Suprapubic skin (tissue), 4 donors: ENCODE data around the gene HERC4. TPM values are rescaled to one million over a fixed set of nuclear protein-coding genes. Genes with fewer than 3 reads are reported as not detected.

Source experiments
- DNase-seq, 2 donors: peaks; one replicate each; pipeline ENCODE4 v3.0.0-alpha.2; 2019; ENCODE audit warnings: low spot score in 2 of 2
- H3K27ac ChIP-seq: fragments of 200-600 bp; sonication (generic); one replicate; pipeline ENCODE4 v1.5.1; 2019
- H3K27me3 ChIP-seq: fragments of 200-600 bp; sonication (generic); one replicate; pipeline ENCODE4 v1.5.1; 2019
- H3K36me3 ChIP-seq: fragments of 200-600 bp; sonication (generic); one replicate; pipeline ENCODE4 v1.5.1; 2019
- H3K4me1 ChIP-seq: fragments of 200-600 bp; sonication (generic); one replicate; pipeline ENCODE4 v1.5.1; 2019
- H3K4me3 ChIP-seq: fragments of 200-600 bp; sonication (generic); one replicate; pipeline ENCODE4 v1.5.1; 2019; ENCODE audit warnings: mild to moderate bottlenecking
- H3K9me3 ChIP-seq: fragments of 200-600 bp; sonication (generic); one replicate; pipeline ENCODE4 v1.5.1; 2019
- CTCF ChIP-seq, 2 donors: fragments of 200-600 bp in 1 of 2; fragments of 450-650 bp in 1 of 2; sonication (generic) in 1 of 2; IDR thresholded peaks; one replicate each; pipeline ENCODE4 v1.5.1; 2016 to 2019; ENCODE audit warnings: antibody characterized with exemption in 2 of 2, mild to moderate bottlenecking in 1 of 2, moderate library complexity in 1 of 2
- EP300 ChIP-seq: sonication (generic); formaldehyde crosslinking; IDR thresholded peaks from one replicate; pipeline ENCODE4 v1.6.1; 2017; ENCODE audit warnings: antibody characterized with exemption
- POLR2A ChIP-seq, 2 donors: fragments of 450-650 bp; IDR thresholded peaks; one replicate each; pipeline ENCODE4 v1.6.1; 2017; ENCODE audit warnings: antibody characterized with exemption in 2 of 2, mild to moderate bottlenecking in 2 of 2, moderate library complexity in 2 of 2
- POLR2AphosphoS5 ChIP-seq, 3 donors: sonication (generic); formaldehyde crosslinking; IDR thresholded peaks; one replicate each; pipeline ENCODE4 v1.6.1; 2017; ENCODE audit warnings: antibody characterized with exemption in 3 of 3
- WGBS: methylation state at CpG from one replicate; pipeline ENCODE4 v1.1.5; 2018; 5-methylcytosine and 5-hydroxymethylcytosine counted together
- total RNA-seq, 4 donors: library from RNA; depleted of rRNA; stranded (reverse); fragments of >200 nt; gene quantifications; one replicate each; pipeline ENCODE4 v1.1.0, GENCODE V29; 2016

The HERC4 gene
- total RNA-seq, 4 donors from 2014 or later, result 25.8 to 92.1 (median 31.4) TPM

- Histone ChIP-seq H3K4me3 (no peak overlapping the region), H3K27me3 (no peaks in the 10 kb centered on the region), H3K27ac (no peak overlapping the region), H3K4me1 (no peaks in the 10 kb centered on the region), H3K36me3 (no peaks in the 10 kb centered on the region), H3K9me3 (no peaks in the 10 kb centered on the region)
- DNase-seq, result no peak
- WGBS, result 81% methylated on average over 4 of the region's 4 CpGs
- TF ChIP-seq CTCF (IDR thresholded peaks at IDR 0.05), result no peak
- TF ChIP-seq POLR2AphosphoS5 (IDR thresholded peaks at IDR 0.05), result no peak
- no peak for TF ChIP-seq EP300
- TF ChIP-seq POLR2A (IDR thresholded peaks at IDR 0.05), result no peak
Measured at GRCh38 chr10:68090586-68090985, 15.5 kb upstream of the HERC4 start.

GRCh38 chr10:68088740-68089139, 13.7 kb upstream of the HERC4 start:
- Histone ChIP-seq H3K4me3 (no peak overlapping the region), H3K27ac (no peak overlapping the region), H3K27me3 (no peaks in the 10 kb centered on the region), H3K9me3 (no peaks in the 10 kb centered on the region), H3K36me3 (no peaks in the 10 kb centered on the region), H3K4me1 (no peaks in the 10 kb centered on the region)
- no peak for TF ChIP-seq EP300
- no peak for TF ChIP-seq POLR2A (IDR thresholded peaks at IDR 0.05)
- no peak for TF ChIP-seq POLR2AphosphoS5 (IDR thresholded peaks at IDR 0.05)
- TF ChIP-seq CTCF (IDR thresholded peaks at IDR 0.05), result no peak
- no peak for DNase-seq
- 45% methylated on average over 4 of the region's 4 CpGs for WGBS

GRCh38 chr10:68087685-68088401, 12.8 kb upstream of the HERC4 start:
- Histone ChIP-seq H3K27ac (no peak overlapping the region), H3K9me3 (no peaks in the 10 kb centered on the region), H3K4me3 (no peak overlapping the region), H3K36me3 (no peaks in the 10 kb centered on the region), H3K4me1 (no peaks in the 10 kb centered on the region), H3K27me3 (no peaks in the 10 kb centered on the region)
- WGBS, result 44% methylated on average over 2 of the region's 2 CpGs
- DNase-seq, result no peak
- TF ChIP-seq CTCF (IDR thresholded peaks at IDR 0.05) (no peak), POLR2AphosphoS5 (IDR thresholded peaks at IDR 0.05) (no peak), EP300 (no peak), POLR2A (IDR thresholded peaks at IDR 0.05) (no peak)

GRCh38 chr10:68086910-68087684, 12.0 kb upstream of the HERC4 start:
- Histone ChIP-seq H3K9me3 (no peaks in the 10 kb centered on the region), H3K27me3 (no peaks in the 10 kb centered on the region), H3K4me1 (no peaks in the 10 kb centered on the region), H3K4me3 (no peak overlapping the region), H3K27ac (no peak overlapping the region), H3K36me3 (no peaks in the 10 kb centered on the region)
- DNase-seq, result no peak
- 77% methylated on average over 7 of the region's 7 CpGs for WGBS
- TF ChIP-seq CTCF (IDR thresholded peaks at IDR 0.05) (no peak), POLR2A (IDR thresholded peaks at IDR 0.05) (no peak), EP300 (no peak)

DNA sequence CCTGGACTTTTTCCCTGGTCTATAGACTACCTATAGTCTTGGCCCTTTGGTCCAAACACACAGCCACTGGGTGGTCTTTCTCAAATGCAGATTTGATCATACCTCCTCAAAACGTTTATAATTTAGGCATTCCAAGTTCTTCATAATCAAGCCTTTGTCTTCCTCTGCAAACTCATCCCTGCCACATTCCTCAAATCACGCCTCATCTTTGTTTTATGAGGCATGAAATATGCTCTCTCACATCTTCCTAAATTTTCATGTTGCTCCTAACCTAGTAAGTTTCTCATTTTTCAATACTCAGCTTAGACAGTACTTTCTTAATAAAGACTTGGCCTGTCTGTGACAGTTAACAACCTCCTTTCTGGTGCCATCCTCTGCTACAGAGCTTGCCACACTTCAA, 10.9 kb upstream of the HERC4 start:
- Histone ChIP-seq H3K9me3 (no peaks in the 10 kb centered on the region), H3K4me1 (no peaks in the 10 kb centered on the region), H3K27ac (no peak overlapping the region), H3K27me3 (no peaks in the 10 kb centered on the region), H3K4me3 (no peak overlapping the region), H3K36me3 (no peaks in the 10 kb centered on the region)
- no peak for DNase-seq
- WGBS, result 61% methylated on average over 2 of the region's 2 CpGs
- TF ChIP-seq POLR2A (IDR thresholded peaks at IDR 0.05) (no peak), POLR2AphosphoS5 (IDR thresholded peaks at IDR 0.05) (no peak), CTCF (IDR thresholded peaks at IDR 0.05) (no peak), EP300 (no peak)
